GM19372 (cell line): Measurements from ENCODE around the gene TSPAN18.

Experiments used
- ATAC-seq: cut with Tn5 transposase; IDR thresholded peaks from one replicate; pipeline ENCODE4 v1.9.1; 2021; ENCODE audit warnings: mild to moderate bottlenecking, low read depth, moderate library complexity; ENCODE audit not compliant: unreplicated experiment

Gene TSPAN18

GRCh38 chr11:44967930-44968496, 241.3 kb downstream of the TSPAN18 start:
- no peak for ATAC-seq

DNA sequence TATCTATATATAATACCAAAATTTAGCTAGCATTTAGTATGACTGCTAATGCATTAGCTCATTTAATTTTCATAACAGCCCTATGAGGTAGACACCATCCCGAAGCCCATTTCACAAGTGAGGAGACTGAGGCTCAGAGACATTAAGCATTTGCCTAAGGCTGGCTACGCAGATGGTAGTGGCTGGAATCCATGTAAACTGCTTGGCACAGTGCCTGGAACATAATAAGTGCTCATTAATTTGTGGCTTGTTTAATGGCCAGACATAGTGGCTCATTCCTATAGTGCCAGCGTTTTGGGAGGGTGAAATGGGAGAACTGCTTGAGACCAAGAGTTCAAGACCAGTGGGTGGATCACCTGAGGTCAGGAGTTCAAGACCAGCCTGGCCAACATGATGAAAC, 241.7 kb downstream of the TSPAN18 start:
- no peak for ATAC-seq

DNA sequence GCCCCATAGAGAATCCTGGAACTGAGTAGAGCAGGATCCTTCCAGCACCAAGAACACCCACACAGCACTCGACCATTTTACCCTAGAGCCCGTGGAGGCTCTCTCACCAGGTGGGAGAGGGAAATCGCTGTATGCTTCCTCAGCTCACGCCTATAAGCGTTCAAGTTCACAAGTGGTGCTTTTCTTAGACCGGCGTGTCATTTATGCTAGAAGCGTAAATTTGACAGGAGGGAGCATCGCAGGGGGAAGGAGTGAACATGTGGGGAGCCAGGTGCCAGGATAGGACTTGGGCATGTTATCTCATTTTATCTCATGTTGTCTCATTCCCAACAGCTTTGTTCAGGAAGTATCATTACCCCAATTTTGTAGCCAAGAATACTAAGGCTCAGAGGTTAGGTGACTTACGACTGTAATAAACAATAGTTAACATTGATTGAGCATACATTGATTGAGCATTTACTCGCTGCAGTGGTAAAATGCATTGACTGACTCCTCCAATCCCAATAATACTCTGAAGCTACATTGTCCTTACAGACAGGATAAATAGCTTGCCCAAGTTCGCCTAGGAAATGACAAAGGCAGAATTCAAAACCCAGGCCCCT, 243.0 kb downstream of the TSPAN18 start:
- ATAC-seq, result no peak

DNA sequence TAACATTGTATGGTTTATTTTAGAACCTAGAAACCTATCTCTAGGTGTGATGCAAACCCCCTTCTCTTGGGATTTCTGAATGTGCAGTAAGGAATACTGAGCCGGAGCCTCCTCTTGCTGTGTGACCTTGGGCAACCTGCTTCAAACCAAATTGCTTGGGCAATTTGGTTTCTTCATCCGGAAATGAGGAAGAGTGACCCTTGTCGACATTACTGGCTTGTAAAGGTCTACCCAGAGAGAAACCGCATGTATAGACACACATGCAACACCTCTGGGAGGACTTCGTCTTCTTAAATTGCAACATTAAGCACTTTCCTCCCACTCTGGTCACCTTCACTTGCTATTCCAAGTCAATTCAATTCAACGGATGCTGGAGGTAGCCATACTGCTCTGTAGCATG, 243.5 kb downstream of the TSPAN18 start:
- ATAC-seq, result no peak

GRCh38 chr11:44971185-44971584, 244.4 kb downstream of the TSPAN18 start:
- ATAC-seq, result no peak

DNA sequence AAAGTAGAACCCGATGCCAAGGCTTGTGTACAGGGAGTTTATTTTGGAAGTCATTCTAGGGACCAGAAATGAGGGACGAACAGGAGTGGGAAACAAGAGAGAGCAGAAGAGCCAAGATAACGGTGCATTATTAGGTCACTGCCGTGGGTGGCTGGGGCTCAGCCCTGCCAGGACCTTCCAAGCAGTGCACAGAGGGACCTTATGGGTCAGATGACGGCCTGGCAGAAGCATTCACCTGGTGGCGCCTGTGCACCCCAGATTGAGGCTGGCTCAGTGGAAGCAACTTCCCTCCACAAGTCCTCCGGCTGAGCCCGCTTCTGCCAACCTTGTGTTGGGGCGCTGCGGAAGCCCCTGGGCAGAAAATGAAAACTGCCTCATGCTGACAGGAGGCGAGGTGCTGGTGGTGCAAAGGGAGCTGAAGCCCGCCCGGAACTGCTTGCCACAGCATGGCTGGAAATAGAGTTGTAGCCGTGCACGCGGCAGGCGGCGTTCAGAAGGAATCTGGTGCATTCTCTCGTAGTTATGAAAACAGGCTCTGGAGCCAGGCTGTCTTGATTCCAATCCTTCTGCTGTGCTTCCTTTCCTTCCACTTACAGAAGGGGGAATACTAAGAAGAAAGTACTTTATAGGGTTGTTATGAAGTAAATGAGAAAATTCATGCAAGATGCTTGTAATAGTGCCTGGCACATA, 246.1 kb downstream of the TSPAN18 start:
- no peak for ATAC-seq

- ATAC-seq, result no peak
Observed at GRCh38 chr11:44973632-44974401, 247.1 kb downstream of the TSPAN18 start.

- no peak for ATAC-seq
Observed at GRCh38 chr11:44974402-44975000, 247.7 kb downstream of the TSPAN18 start.

GRCh38 chr11:44976576-44976975, 249.8 kb downstream of the TSPAN18 start:
- no peak for ATAC-seq

- no peak for ATAC-seq
Observed at GRCh38 chr11:44977493-44977984, 250.8 kb downstream of the TSPAN18 start.

GRCh38 chr11:44978274-44978960, 251.7 kb downstream of the TSPAN18 start:
- no peak for ATAC-seq

DNA sequence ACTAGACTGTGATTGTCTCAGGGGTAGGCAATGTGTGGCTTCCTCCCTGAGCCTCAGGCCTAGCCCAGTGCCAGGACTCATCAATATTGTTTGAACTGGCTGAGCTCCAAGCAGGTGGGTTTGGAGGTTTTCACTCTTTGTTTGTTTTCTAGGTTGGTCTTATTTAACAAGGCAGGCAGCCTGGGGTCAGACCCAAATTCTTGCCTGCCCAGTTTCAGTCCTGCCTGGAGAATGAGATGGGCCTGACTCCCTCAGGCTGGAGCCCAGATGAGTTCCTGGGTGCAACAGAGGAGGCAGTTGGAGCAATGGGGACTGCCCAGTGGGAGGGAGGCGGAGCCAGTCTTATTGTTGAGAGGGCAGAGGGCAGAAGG, 252.2 kb downstream of the TSPAN18 start:
- ATAC-seq, result no peak

- no peak for ATAC-seq
Observed at GRCh38 chr11:44979543-44980399, 253.0 kb downstream of the TSPAN18 start.

DNA sequence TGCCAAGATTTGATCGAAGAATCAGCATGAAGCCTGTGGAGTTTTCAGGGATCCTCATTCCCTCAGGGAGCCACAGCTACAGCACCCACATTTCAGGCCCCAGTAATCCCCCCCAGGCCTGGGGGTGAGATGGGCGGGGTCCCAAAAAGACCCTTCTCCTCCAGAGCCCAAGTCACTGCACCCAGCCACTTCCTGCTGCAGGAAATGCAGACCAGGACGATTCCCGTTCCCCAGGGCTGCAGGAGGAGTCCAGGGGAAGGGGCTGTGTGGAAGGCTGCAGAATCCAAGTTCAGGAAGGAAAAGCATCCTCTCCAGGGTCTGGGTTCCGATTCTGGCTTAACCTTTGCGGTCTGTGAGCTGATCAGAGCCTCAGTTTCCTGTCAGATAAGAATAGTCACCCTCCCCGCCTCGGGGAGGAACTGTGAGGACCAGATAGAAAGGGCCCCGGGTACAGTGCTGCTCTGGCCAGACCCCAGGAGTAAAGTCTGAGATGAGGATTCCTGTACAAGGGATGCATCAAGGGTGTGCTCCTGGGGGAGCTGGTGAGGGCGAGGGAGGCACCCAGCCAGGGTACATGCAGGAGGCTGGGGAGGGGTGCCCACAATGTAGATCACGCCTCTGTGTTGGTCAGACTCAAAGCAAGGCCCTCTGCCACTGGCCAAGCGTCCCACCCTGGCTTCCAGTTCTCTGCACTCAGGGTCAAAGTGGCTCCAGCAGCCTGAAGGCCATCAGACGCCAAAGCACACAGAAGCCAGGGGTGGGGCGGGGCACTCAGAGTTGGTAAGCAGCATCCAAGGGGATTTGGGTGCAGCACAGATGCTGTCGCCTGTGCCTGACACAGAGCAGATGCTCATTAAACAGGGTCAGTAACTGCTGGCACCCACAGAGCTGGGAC, 254.0 kb downstream of the TSPAN18 start:
- no peak for ATAC-seq
